ENCODE measurements around the gene MICU1. TPM values are rescaled to one million over a fixed set of nuclear protein-coding genes. Genes with fewer than 3 reads are reported as not detected.

The MICU1 gene
- total and polyA plus RNA-seq, 2 of the 13 experiments (the other 11 are each of a cell fraction or from before 2014, with no cell fraction given) = 32.5 to 56.1 TPM

GRCh38 chr10:72319416-72320254 is 306.2 kb downstream of the MICU1 start (continued):
- TF ChIP-seq ISL2 (CRISPR knock-in tag; IDR thresholded peaks at IDR 0.05) (peak; percentile 55), ZNF337 (CRISPR knock-in tag; IDR thresholded peaks at IDR 0.05; ENCODE audit: borderline replicate concordance, low read depth) (0 out of 2 replicates have a peak, but pooled peaks have one; percentile 27), CHCHD3 (CRISPR knock-in tag; IDR thresholded peaks at IDR 0.05) (no peak), ZNF496 (CRISPR knock-in tag; IDR thresholded peaks at IDR 0.05; ENCODE audit: insufficient replicate concordance) (no peak), CCAR2 (optimal IDR thresholded peaks at IDR 0.05; ENCODE audit: low read depth, low read length) (no peak), ZNF33B (CRISPR knock-in tag; IDR thresholded peaks at IDR 0.05) (peak; percentile 56; the same call in 1 of the 2 replicates), ZNF790 (CRISPR knock-in tag; IDR thresholded peaks at IDR 0.05; ENCODE audit: borderline replicate concordance) (no peak), SP4 (CRISPR knock-in tag; IDR thresholded peaks at IDR 0.05) (peak; percentile 80), SNAPC2 (CRISPR knock-in tag; IDR thresholded peaks at IDR 0.05) (no peak), KMT2A (CRISPR knock-in tag; IDR thresholded peaks at IDR 0.05) (no peak), ZNF260 (CRISPR knock-in tag; IDR thresholded peaks at IDR 0.05; ENCODE audit: borderline replicate concordance, low read depth) (no peak), EED (CRISPR knock-in tag; IDR thresholded peaks at IDR 0.05) (no peak), ZNF318 (CRISPR knock-in tag; IDR thresholded peaks at IDR 0.05) (no peak), DMTF1 (CRISPR knock-in tag; IDR thresholded peaks at IDR 0.05) (no peak), GFI1 (CRISPR knock-in tag; IDR thresholded peaks at IDR 0.05; ENCODE audit: borderline replicate concordance) (peak; percentile 66; the same call in 1 of the 2 replicates), JUNB (CRISPR knock-in tag; IDR thresholded peaks at IDR 0.05; ENCODE audit: borderline replicate concordance) (no peak), ZBTB2 (CRISPR knock-in tag; IDR thresholded peaks at IDR 0.05; ENCODE audit: low read depth) (peak; percentile 83)

Measured in HepG2 (cell line).